AG09319 (cell line): ENCODE results near the gene CTSA.

Experiments used
- DNase-seq: peaks from one replicate; pipeline ENCODE4 v3.0.0-alpha.2; 2010; ENCODE audit warnings: low read depth; ENCODE audit errors: extremely low read depth
- CTCF ChIP-seq: IDR thresholded peaks from 2 replicates; pipeline ENCODE4 v1.5.1; 2011; ENCODE audit warnings: low read depth, mild to moderate bottlenecking, inconsistent platforms, low read length, moderate library complexity

Gene CTSA

GRCh38 chr20:45857882-45858216 lies 33.3 kb upstream of the CTSA start:
- no peak for DNase-seq
- no peak for TF ChIP-seq CTCF

- TF ChIP-seq CTCF: no peak
- no peak for DNase-seq
These were observed 31.2 kb upstream of the CTSA start for GRCh38 chr20:45859916-45860315.

- DNase-seq: no peak
- no peak for TF ChIP-seq CTCF
These were observed 30.4 kb upstream of the CTSA start for GRCh38 chr20:45860560-45861220.

- no peak for TF ChIP-seq CTCF
- DNase-seq: no peak
These were observed 29.7 kb upstream of the CTSA start for GRCh38 chr20:45861221-45862075.

GRCh38 chr20:45863543-45864470 lies 27.3 kb upstream of the CTSA start:
- TF ChIP-seq CTCF: no peak
- DNase-seq: no peak

- DNase-seq: no peak
These were observed 24.7 kb upstream of the CTSA start for GRCh38 chr20:45866454-45866853.

More at GRCh38 chr20:45866454-45866853, 24.7 kb upstream of the CTSA start:
- TF ChIP-seq CTCF: no peak
